Neural progenitor cell (in vitro differentiated cells): Measurements from ENCODE around the gene OR5AC2. TPM values are rescaled to one million over a fixed set of nuclear protein-coding genes. Genes with fewer than 3 reads are reported as not detected.
A peak's percentile ranks its signal among the peaks of the same experiment; 100 is the strongest.

ENCODE experiments used
- DNase-seq: peaks from one replicate; pipeline ENCODE4 v3.0.0-alpha.2; 2016; ENCODE audit warnings: low spot score
- H2AFZ ChIP-seq: fragments of 200-600 bp; sonication (generic); replicated peaks from 2 replicates; pipeline ENCODE4 v1.6.1; 2016; ENCODE audit warnings: antibody characterized with exemption
- H3F3A ChIP-seq: fragments of 200-600 bp; sonication (generic); 2 replicates; pipeline ENCODE4 v1.6.1; 2016; ENCODE audit warnings: antibody characterized with exemption, low read depth
- H3K27ac ChIP-seq: fragments of 200-600 bp; sonication (generic); 2 replicates; pipeline ENCODE4 v1.5.1; 2016; ENCODE audit warnings: mild to moderate bottlenecking
- H3K27me3 ChIP-seq: fragments of 200-600 bp; sonication (generic); 2 replicates; pipeline ENCODE4 v1.6.1; 2016; ENCODE audit warnings: mild to moderate bottlenecking, moderate library complexity
- H3K36me3 ChIP-seq: fragments of 200-600 bp; sonication (generic); 2 replicates; pipeline ENCODE4 v1.5.1; 2016
- H3K4me1 ChIP-seq: fragments of 200-600 bp; sonication (generic); 2 replicates; pipeline ENCODE4 v1.6.1; 2016; ENCODE audit warnings: mixed run types
- H3K4me2 ChIP-seq: fragments of 200-600 bp; sonication (generic); 2 replicates; pipeline ENCODE4 v1.6.1; 2016
- H3K4me3 ChIP-seq: fragments of 200-600 bp; sonication (generic); 2 replicates; pipeline ENCODE4 v1.5.1; 2016
- H3K79me2 ChIP-seq: fragments of 200-600 bp; sonication (generic); 2 replicates; pipeline ENCODE4 v1.6.1; 2016; ENCODE audit warnings: low read depth
- H3K9ac ChIP-seq: fragments of 200-600 bp; sonication (generic); 2 replicates; pipeline ENCODE4 v1.6.1; 2016
- H3K9me3 ChIP-seq: fragments of 200-600 bp; sonication (generic); 2 replicates; pipeline ENCODE4 v1.5.1; 2016; ENCODE audit warnings: low read depth
- H4K20me1 ChIP-seq: fragments of 200-600 bp; sonication (generic); 2 replicates; pipeline ENCODE4 v1.6.1; 2016; ENCODE audit warnings: low read depth
- H3K27ac Mint-ChIP-seq: 3 replicates; pipeline ENCODE4 v1.8.0; 2021; ENCODE audit warnings: mixed read lengths
- H3K27me3 Mint-ChIP-seq: 2 replicates; pipeline ENCODE4 v1.8.0; 2022; ENCODE audit warnings: low read depth, mild to moderate bottlenecking, inconsistent platforms, moderate library complexity, mixed read lengths; ENCODE audit not compliant: insufficient read depth
- H3K36me3 Mint-ChIP-seq: 3 replicates; pipeline ENCODE4 v1.8.0; 2021; ENCODE audit warnings: mixed read lengths
- H3K4me1 Mint-ChIP-seq: 3 replicates; pipeline ENCODE4 v1.8.0; 2021; ENCODE audit warnings: mixed read lengths
- H3K4me3 Mint-ChIP-seq: 3 replicates; pipeline ENCODE4 v1.8.0; 2021; ENCODE audit warnings: mild to moderate bottlenecking, moderate library complexity, mixed read lengths
- H3K9me3 Mint-ChIP-seq: 3 replicates; pipeline ENCODE4 v1.8.0; 2020; ENCODE audit warnings: mixed read lengths
- CTCF ChIP-seq: fragments of 200-600 bp; sonication (generic); IDR thresholded peaks from 2 replicates; pipeline ENCODE4 v1.5.1; 2017; ENCODE audit warnings: antibody characterized with exemption, mild to moderate bottlenecking
- EZH2 ChIP-seq: fragments of 200-600 bp; sonication (generic); IDR thresholded peaks from 2 replicates; pipeline ENCODE4 v1.6.1; 2017; ENCODE audit warnings: antibody characterized with exemption, mild to moderate bottlenecking, moderate library complexity
- EZH2phosphoT487 ChIP-seq: fragments of 200-600 bp; sonication (generic); IDR thresholded peaks from 2 replicates; pipeline ENCODE4 v1.6.1; 2017; ENCODE audit warnings: antibody characterized with exemption
- total RNA-seq: library from RNA; depleted of rRNA; stranded (reverse); fragments of >200 nt; gene quantifications from 2 replicates; pipeline ENCODE4 v1.2.3, GENCODE V29; 2015; ENCODE audit warnings: low replicate concordance

Gene OR5AC2
- total RNA-seq, 1 donor from 2014 or later, result not detected

- no peaks in the 10 kb centered on the region for H3K4me1 ChIP-seq
- no peak overlapping the region for H3K27ac ChIP-seq
- no peaks in the 10 kb centered on the region for H3K36me3 ChIP-seq
- H3F3A ChIP-seq, result no peaks in the 10 kb centered on the region
- DNase-seq, result peak; percentile 6
- no peaks in the 10 kb centered on the region for H3K27me3 ChIP-seq
- no peak overlapping the region for H3K4me3 ChIP-seq
- peaks cover 12% of the 10 kb centered on the region for H3K4me1 Mint-ChIP-seq
- H3K9me3 Mint-ChIP-seq, result no peaks in the 10 kb centered on the region
- no peaks in the 10 kb centered on the region for H3K27me3 Mint-ChIP-seq
- H3K9ac ChIP-seq, result no peak overlapping the region
- no peaks in the 10 kb centered on the region for H4K20me1 ChIP-seq
- H3K4me3 Mint-ChIP-seq, result no peak overlapping the region
- no peak overlapping the region for H3K4me2 ChIP-seq
- no peaks in the 10 kb centered on the region for H3K36me3 Mint-ChIP-seq
- no peaks in the 10 kb centered on the region for H3K79me2 ChIP-seq
- H3K9me3 ChIP-seq, result no peaks in the 10 kb centered on the region
- H3K27ac Mint-ChIP-seq, result peak overlapping the region; percentile 67
- TF ChIP-seq EZH2phosphoT487 (no peak), CTCF (no peak), EZH2 (no peak)
- H2AFZ ChIP-seq, result no peak overlapping the region
Observed at GRCh38 chr3:98109807-98110549, 23.0 kb downstream of the OR5AC2 start.

- Histone ChIP-seq H3K4me1 (no peaks in the 10 kb centered on the region), H4K20me1 (no peaks in the 10 kb centered on the region), H3K4me2 (no peak overlapping the region), H3K36me3 (no peaks in the 10 kb centered on the region), H3K27ac (no peak overlapping the region), H3K27me3 (no peaks in the 10 kb centered on the region), H3K4me3 (no peak overlapping the region), H3K79me2 (no peaks in the 10 kb centered on the region), H3K9ac (no peak overlapping the region), H3K9me3 (no peaks in the 10 kb centered on the region), H3F3A (no peaks in the 10 kb centered on the region), H2AFZ (no peak overlapping the region)
- no peaks in the 10 kb centered on the region for H3K36me3 Mint-ChIP-seq
- DNase-seq, result no peak
- peaks cover 12% of the 10 kb centered on the region for H3K4me1 Mint-ChIP-seq
- H3K4me3 Mint-ChIP-seq, result no peak overlapping the region
- peak overlapping the region; percentile 67 for H3K27ac Mint-ChIP-seq
- no peak for TF ChIP-seq CTCF
- TF ChIP-seq EZH2phosphoT487, result no peak
- no peak for TF ChIP-seq EZH2
- H3K9me3 Mint-ChIP-seq, result no peaks in the 10 kb centered on the region
- H3K27me3 Mint-ChIP-seq, result no peaks in the 10 kb centered on the region
Observed at GRCh38 chr3:98110550-98110908, 23.6 kb downstream of the OR5AC2 start.

GRCh38 chr3:98114264-98114663 lies 27.3 kb downstream of the OR5AC2 start:
- H3K4me2 ChIP-seq, result no peak overlapping the region

GRCh38 chr3:98115717-98116116 lies 28.7 kb downstream of the OR5AC2 start:
- no peak overlapping the region for H3K4me3 Mint-ChIP-seq
- TF ChIP-seq EZH2, result no peak
- no peak for TF ChIP-seq CTCF
- no peak for TF ChIP-seq EZH2phosphoT487
- no peaks in the 10 kb centered on the region for H3K27me3 Mint-ChIP-seq
- Histone ChIP-seq H3K9ac (no peak overlapping the region), H3K4me2 (no peak overlapping the region), H3K27ac (no peak overlapping the region), H4K20me1 (no peaks in the 10 kb centered on the region), H3K79me2 (no peaks in the 10 kb centered on the region), H3F3A (no peaks in the 10 kb centered on the region), H3K9me3 (no peaks in the 10 kb centered on the region), H3K4me1 (no peaks in the 10 kb centered on the region), H3K36me3 (no peaks in the 10 kb centered on the region), H2AFZ (no peak overlapping the region), H3K27me3 (no peaks in the 10 kb centered on the region), H3K4me3 (no peak overlapping the region)
- H3K36me3 Mint-ChIP-seq, result no peaks in the 10 kb centered on the region
- no peak for DNase-seq
- H3K4me1 Mint-ChIP-seq, result no peaks in the 10 kb centered on the region
- H3K27ac Mint-ChIP-seq, result no peak overlapping the region
- H3K9me3 Mint-ChIP-seq, result no peaks in the 10 kb centered on the region

More at GRCh38 chr3:98114264-98114663, 27.3 kb downstream of the OR5AC2 start:
- Histone ChIP-seq H3K36me3 (no peaks in the 10 kb centered on the region), H3K27ac (no peak overlapping the region), H3F3A (no peaks in the 10 kb centered on the region), H3K9ac (no peak overlapping the region), H3K9me3 (no peaks in the 10 kb centered on the region), H3K4me1 (no peaks in the 10 kb centered on the region), H3K79me2 (no peaks in the 10 kb centered on the region), H3K27me3 (no peaks in the 10 kb centered on the region), H2AFZ (no peak overlapping the region), H3K4me3 (no peak overlapping the region), H4K20me1 (no peaks in the 10 kb centered on the region)
- TF ChIP-seq EZH2, result no peak
- no peak for DNase-seq
- no peak overlapping the region for H3K4me3 Mint-ChIP-seq
- no peaks in the 10 kb centered on the region for H3K27me3 Mint-ChIP-seq
- H3K36me3 Mint-ChIP-seq, result no peaks in the 10 kb centered on the region
- H3K4me1 Mint-ChIP-seq, result peaks cover 12% of the 10 kb centered on the region
- no peaks in the 10 kb centered on the region for H3K9me3 Mint-ChIP-seq
- H3K27ac Mint-ChIP-seq, result no peak overlapping the region
